Lower lobe of right lung (tissue), 2 donors: ENCODE measurements around the gene TMEM256. TPM values are rescaled to one million over a fixed set of nuclear protein-coding genes. Genes with fewer than 3 reads are reported as not detected.

Experiments
- ATAC-seq, 2 donors: fragments of 200-7000 bp; cut with Tn5 transposase; one replicate each; pipeline ENCODE4 v1.9.1; 2020 to 2022; ENCODE audit warnings: mild to moderate bottlenecking in 2 of 2, moderate library complexity in 2 of 2
- DNase-seq: peaks from one replicate; pipeline ENCODE4 v3.0.0-alpha.2; 2020
- H3K27ac ChIP-seq: fragments of 200-600 bp; one replicate; pipeline ENCODE4 v1.8.0; 2022
- H3K27me3 ChIP-seq: fragments of 200-600 bp; one replicate; pipeline ENCODE4 v1.8.0; 2022; ENCODE audit warnings: low read depth
- H3K36me3 ChIP-seq: fragments of 200-600 bp; one replicate; pipeline ENCODE4 v1.8.0; 2022; ENCODE audit warnings: mild to moderate bottlenecking
- H3K4me1 ChIP-seq: fragments of 200-600 bp; one replicate; pipeline ENCODE4 v1.8.0; 2022
- H3K4me3 ChIP-seq: fragments of 200-600 bp; one replicate; pipeline ENCODE4 v1.8.0; 2022; ENCODE audit warnings: mild to moderate bottlenecking
- H3K9me3 ChIP-seq: fragments of 200-600 bp; one replicate; pipeline ENCODE4 v1.8.0; 2022
- intact Hi-C: fragments of 100-400 bp; cut with DNase I; formaldehyde crosslinking; loops from one replicate; pipeline ENCODE4 v1.11.0; 2022
- total RNA-seq: library from RNA; stranded (reverse); fragmentation: NEBNext Ultra II Directional; extraction: Animal tissue kit (Norgen Biotek cat#: 25700); gene quantifications from one replicate; pipeline ENCODE4 v1.2.1, GENCODE V29; 2021
- TF ChIP-seq, protein P1 (sequence below): fragments of 200-600 bp; IDR thresholded peaks from one replicate; pipeline ENCODE4 v1.8.0; 2022; ENCODE audit warnings: antibody characterized with exemption, mild to moderate bottlenecking
- donor health status: DM: no; HTN: yes; CAD: no; lungs with severe emphysema.

Gene TMEM256
- total RNA-seq, 1 donor from 2014 or later: 51.2 TPM

- no peak for DNase-seq
- H3K36me3 ChIP-seq: no peaks in the 10 kb centered on the region
- no peaks in the 10 kb centered on the region for H3K9me3 ChIP-seq
- TF ChIP-seq, protein P1, sequence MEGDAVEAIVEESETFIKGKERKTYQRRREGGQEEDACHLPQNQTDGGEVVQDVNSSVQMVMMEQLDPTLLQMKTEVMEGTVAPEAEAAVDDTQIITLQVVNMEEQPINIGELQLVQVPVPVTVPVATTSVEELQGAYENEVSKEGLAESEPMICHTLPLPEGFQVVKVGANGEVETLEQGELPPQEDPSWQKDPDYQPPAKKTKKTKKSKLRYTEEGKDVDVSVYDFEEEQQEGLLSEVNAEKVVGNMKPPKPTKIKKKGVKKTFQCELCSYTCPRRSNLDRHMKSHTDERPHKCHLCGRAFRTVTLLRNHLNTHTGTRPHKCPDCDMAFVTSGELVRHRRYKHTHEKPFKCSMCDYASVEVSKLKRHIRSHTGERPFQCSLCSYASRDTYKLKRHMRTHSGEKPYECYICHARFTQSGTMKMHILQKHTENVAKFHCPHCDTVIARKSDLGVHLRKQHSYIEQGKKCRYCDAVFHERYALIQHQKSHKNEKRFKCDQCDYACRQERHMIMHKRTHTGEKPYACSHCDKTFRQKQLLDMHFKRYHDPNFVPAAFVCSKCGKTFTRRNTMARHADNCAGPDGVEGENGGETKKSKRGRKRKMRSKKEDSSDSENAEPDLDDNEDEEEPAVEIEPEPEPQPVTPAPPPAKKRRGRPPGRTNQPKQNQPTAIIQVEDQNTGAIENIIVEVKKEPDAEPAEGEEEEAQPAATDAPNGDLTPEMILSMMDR: no peak
- peaks cover 35% of the 10 kb centered on the region for H3K4me1 ChIP-seq
- H3K27me3 ChIP-seq: no peaks in the 10 kb centered on the region
- no peak for ATAC-seq
- no peak overlapping the region for H3K27ac ChIP-seq
- intact Hi-C loops: no loop called here
- no peak overlapping the region for H3K4me3 ChIP-seq
Measured at GRCh38 chr17:7357381-7357780, 46.5 kb downstream of the TMEM256 start.

- DNase-seq (no peak), ATAC-seq (no peak)
- intact Hi-C loops: no loop called here
- Histone ChIP-seq H3K9me3 (no peaks in the 10 kb centered on the region), H3K36me3 (no peaks in the 10 kb centered on the region), H3K27me3 (no peaks in the 10 kb centered on the region), H3K27ac (no peak overlapping the region), H3K4me1 (peaks cover 37% of the 10 kb centered on the region), H3K4me3 (peak overlapping the region; percentile 19)
- TF ChIP-seq, protein P1: no peak
Measured at GRCh38 chr17:7356756-7357155, 47.1 kb downstream of the TMEM256 start.

- Histone ChIP-seq H3K36me3 (no peaks in the 10 kb centered on the region), H3K9me3 (no peaks in the 10 kb centered on the region), H3K27ac (no peak overlapping the region), H3K27me3 (no peaks in the 10 kb centered on the region), H3K4me1 (peaks cover 37% of the 10 kb centered on the region), H3K4me3 (peak overlapping the region; percentile 19)
- intact Hi-C loops: no loop called here
- ATAC-seq (peak; percentile 47 to 70), DNase-seq (peak; percentile 90)
- TF ChIP-seq, protein P1: peak; percentile 92
Measured at GRCh38 chr17:7356072-7356549, 47.8 kb downstream of the TMEM256 start.

DNA sequence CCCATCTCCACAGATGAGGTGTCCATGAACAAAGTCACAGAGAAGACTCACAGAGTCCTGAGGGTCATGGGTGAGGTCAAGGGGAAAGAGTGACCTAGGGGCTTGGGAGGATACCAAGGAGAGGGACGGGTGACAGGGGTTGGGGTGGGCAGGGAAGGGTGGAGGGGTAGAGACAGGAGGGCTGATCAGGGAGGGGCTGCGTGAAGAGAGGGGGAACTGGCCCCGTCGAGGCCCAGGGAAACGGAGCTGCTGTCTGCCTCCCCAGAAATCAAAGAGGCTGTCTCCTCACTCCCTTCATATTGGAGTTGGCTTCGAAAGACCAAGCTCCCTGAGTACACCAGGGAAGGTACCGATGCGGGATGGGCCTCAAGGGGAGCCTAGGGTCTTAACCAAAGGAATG is 48.3 kb downstream of the TMEM256 start:
- H3K27ac ChIP-seq: no peak overlapping the region
- peaks cover 38% of the 10 kb centered on the region for H3K4me1 ChIP-seq

DNA sequence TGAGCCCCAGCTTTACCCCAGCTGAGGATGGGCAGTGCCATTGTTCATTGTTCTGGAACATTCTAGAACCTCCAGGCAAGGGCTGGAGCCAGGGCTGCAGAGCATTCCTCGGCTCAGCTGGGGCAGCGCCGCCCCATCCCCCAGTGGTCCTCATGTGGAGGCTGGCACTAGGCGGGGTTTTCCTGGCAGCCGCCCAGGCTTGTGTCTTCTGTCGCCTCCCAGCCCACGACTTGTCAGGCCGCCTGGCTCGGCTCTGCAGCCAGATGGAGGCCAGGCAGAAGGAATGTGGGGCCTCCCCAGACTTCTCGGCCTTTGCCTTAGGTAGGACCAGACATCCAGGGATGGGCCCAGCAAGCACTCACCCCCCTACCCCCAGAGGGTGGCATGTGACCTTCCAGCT is 48.8 kb downstream of the TMEM256 start, which contains the start of gene TMEM95:
TMEM95 (plus strand) TSS at position 104 of the 400 bp plus-strand sequence; CDS start at position 153, 49 bp downstream.
- TF ChIP-seq, protein P1: no peak
- peak within 1 kb of the TSS; percentile 19 for H3K4me3 ChIP-seq
- no peak for DNase-seq
- H3K4me1 ChIP-seq: peaks cover 43% of the 10 kb centered on the region
- H3K36me3 ChIP-seq: no peaks in the 10 kb centered on the region
- intact Hi-C loops: no loop called here
- no peak within 1 kb of the TSS for H3K27ac ChIP-seq
- H3K27me3 ChIP-seq: no peaks in the 10 kb centered on the region
- H3K9me3 ChIP-seq: no peaks in the 10 kb centered on the region
- ATAC-seq: no peak

More for the DNA sequence above, 48.3 kb downstream of the TMEM256 start:
- no peak for ATAC-seq
- TF ChIP-seq, protein P1: no peak
- H3K27me3 ChIP-seq: no peaks in the 10 kb centered on the region
- intact Hi-C loops: no loop called here
- no peak overlapping the region for H3K4me3 ChIP-seq
- H3K36me3 ChIP-seq: no peaks in the 10 kb centered on the region
- H3K9me3 ChIP-seq: no peaks in the 10 kb centered on the region
- no peak for DNase-seq
